Panc1 (cell line): ENCODE data around the gene SCO2.

Experiments used
- POLR2AphosphoS5 ChIP-seq: IDR thresholded peaks from 2 replicates; pipeline ENCODE4 v1.6.1; 2012; ENCODE audit warnings: mild to moderate bottlenecking, low read depth, low read length, moderate library complexity
- REST ChIP-seq, 2 experiments: IDR thresholded peaks; 2 replicates each; pipeline ENCODE4 v1.6.1; 2011 to 2012; ENCODE audit warnings: low read depth in 2 of 2, control low read depth in 1 of 2, low read length in 1 of 2, mild to moderate bottlenecking in 1 of 2, moderate library complexity in 1 of 2; ENCODE audit not compliant: insufficient read depth in 1 of 2
- SIN3A ChIP-seq: IDR thresholded peaks from 2 replicates; pipeline ENCODE4 v1.6.1; 2012; ENCODE audit warnings: low read depth, mild to moderate bottlenecking, low read length, moderate library complexity, borderline replicate concordance; ENCODE audit not compliant: insufficient read depth
- TCF7L2 ChIP-seq: IDR thresholded peaks from 2 replicates; pipeline ENCODE4 v1.6.1; 2011; ENCODE audit warnings: mild to moderate bottlenecking, low read depth, low read length, inconsistent platforms
- TF ChIP-seq, protein P1 (sequence below): fragments of 450-650 bp; IDR thresholded peaks from 2 replicates; pipeline ENCODE4 v1.5.1; 2017; ENCODE audit warnings: mild to moderate bottlenecking

- TF ChIP-seq REST (IDR thresholded peaks at IDR 0.05; ENCODE audit: insufficient read depth in 1 of 2, low read depth in 2 of 2, low read length in 1 of 2), result no peak
- TF ChIP-seq, protein P1, sequence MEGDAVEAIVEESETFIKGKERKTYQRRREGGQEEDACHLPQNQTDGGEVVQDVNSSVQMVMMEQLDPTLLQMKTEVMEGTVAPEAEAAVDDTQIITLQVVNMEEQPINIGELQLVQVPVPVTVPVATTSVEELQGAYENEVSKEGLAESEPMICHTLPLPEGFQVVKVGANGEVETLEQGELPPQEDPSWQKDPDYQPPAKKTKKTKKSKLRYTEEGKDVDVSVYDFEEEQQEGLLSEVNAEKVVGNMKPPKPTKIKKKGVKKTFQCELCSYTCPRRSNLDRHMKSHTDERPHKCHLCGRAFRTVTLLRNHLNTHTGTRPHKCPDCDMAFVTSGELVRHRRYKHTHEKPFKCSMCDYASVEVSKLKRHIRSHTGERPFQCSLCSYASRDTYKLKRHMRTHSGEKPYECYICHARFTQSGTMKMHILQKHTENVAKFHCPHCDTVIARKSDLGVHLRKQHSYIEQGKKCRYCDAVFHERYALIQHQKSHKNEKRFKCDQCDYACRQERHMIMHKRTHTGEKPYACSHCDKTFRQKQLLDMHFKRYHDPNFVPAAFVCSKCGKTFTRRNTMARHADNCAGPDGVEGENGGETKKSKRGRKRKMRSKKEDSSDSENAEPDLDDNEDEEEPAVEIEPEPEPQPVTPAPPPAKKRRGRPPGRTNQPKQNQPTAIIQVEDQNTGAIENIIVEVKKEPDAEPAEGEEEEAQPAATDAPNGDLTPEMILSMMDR, result no peak
- no peak for TF ChIP-seq POLR2AphosphoS5
- no peak for TF ChIP-seq SIN3A
- TF ChIP-seq TCF7L2, result no peak
Measured at GRCh38 chr22:50553310-50553709, 27.9 kb upstream of the SCO2 start.
